Activated CD8-positive, alpha-beta T cell treated with anti-CD3 and anti-CD28 coated beads for 36 hours (primary cell): ENCODE results near the gene SCARF2. TPM values are rescaled to one million over a fixed set of nuclear protein-coding genes. Genes with fewer than 3 reads are reported as not detected.

ENCODE experiments used
- ATAC-seq: fragments of 200-7000 bp; cut with Tn5 transposase; one replicate; pipeline ENCODE4 v1.10.0; 2021; ENCODE audit warnings: mild to moderate bottlenecking, moderate library complexity
- CTCF ChIA-PET: fragments of 350-600 bp; sonication (Branson Sonifier 250); formaldehyde crosslinking; loops from one replicate; lab custom pipeline; 2021; ENCODE audit warnings: antibody characterized with exemption; lab: Charles Lee
- POLR2A ChIA-PET: fragments of 350-600 bp; sonication (Branson Sonifier 250); formaldehyde crosslinking; loops from one replicate; lab custom pipeline; 2021; ENCODE audit warnings: antibody characterized with exemption; lab: Charles Lee
- DNase-seq: peaks from one replicate; pipeline ENCODE4 v3.0.0-alpha.2; 2020
- H3K27ac Mint-ChIP-seq: one replicate; pipeline ENCODE4 v1.8.0; 2021; ENCODE audit warnings: mild to moderate bottlenecking, mixed read lengths
- H3K27me3 Mint-ChIP-seq: one replicate; pipeline ENCODE4 v1.8.0; 2021; ENCODE audit warnings: mixed read lengths
- H3K36me3 Mint-ChIP-seq: one replicate; pipeline ENCODE4 v1.8.0; 2021; ENCODE audit warnings: low read depth, mixed read lengths
- H3K4me1 Mint-ChIP-seq: one replicate; pipeline ENCODE4 v1.8.0; 2021; ENCODE audit warnings: low read depth, mixed read lengths
- H3K4me3 Mint-ChIP-seq: one replicate; pipeline ENCODE4 v1.8.0; 2021; ENCODE audit warnings: mild to moderate bottlenecking, moderate library complexity, mixed read lengths
- H3K9me3 Mint-ChIP-seq: one replicate; pipeline ENCODE4 v1.8.0; 2021; ENCODE audit warnings: mixed read lengths
- CTCF ChIP-seq: fragments of 200-600 bp; IDR thresholded peaks from one replicate; pipeline ENCODE4 v1.8.0; 2022; ENCODE audit warnings: antibody characterized with exemption, mild to moderate bottlenecking
- intact Hi-C: fragments of 100-400 bp; cut with micrococcal nuclease; formaldehyde crosslinking; loops from one replicate; pipeline ENCODE4 v1.10.0; 2022
- total RNA-seq, 2 experiments: library from RNA; stranded (reverse); gene quantifications; one replicate each; pipeline ENCODE4 v1.2.3, GENCODE V29; 2021

SCARF2 gene
- total RNA-seq, 2 experiments from 2014 or later = 0.20 to 0.27 TPM

GRCh38 chr22:20436768-20437612 is 635 bp downstream of the SCARF2 start:
- H3K4me3 Mint-ChIP-seq = peak overlapping the region; percentile 22
- H3K27me3 Mint-ChIP-seq = peaks cover 46% of the 10 kb centered on the region
- ChIA-PET CTCF (interaction anchor here (1.1 kb wide), 1 partner anchor 19 kb away, joined by 7 read pairs; no protein-coding TSS in a partner anchor), POLR2A (interaction anchor here (1.1 to 2.1 kb wide), 3 partner anchors 9 to 71 kb away, joined by 3 to 5 read pairs (median 4); no protein-coding TSS in a partner anchor)
- H3K36me3 Mint-ChIP-seq = peaks cover 3% of the 10 kb centered on the region
- no peak for DNase-seq
- H3K9me3 Mint-ChIP-seq = no peaks in the 10 kb centered on the region
- H3K27ac Mint-ChIP-seq = no peak overlapping the region
- peak; percentile 36 for ATAC-seq
- peaks cover 11% of the 10 kb centered on the region for H3K4me1 Mint-ChIP-seq
- TF ChIP-seq CTCF = no peak
- intact Hi-C loops = loop anchor here (10.0 kb wide), 1 partner anchor 58 kb away; the partner anchor contains the start of gene KLHL22

- DNase-seq (no peak), ATAC-seq (no peak)
- Mint-ChIP-seq H3K4me3 (peak overlapping the region; percentile 22), H3K27ac (no peak overlapping the region), H3K27me3 (peaks cover 51% of the 10 kb centered on the region), H3K36me3 (peaks cover 3% of the 10 kb centered on the region), H3K9me3 (no peaks in the 10 kb centered on the region), H3K4me1 (peaks cover 11% of the 10 kb centered on the region)
- CTCF ChIA-PET = interaction anchor here (1.1 kb wide), 1 partner anchor 18 kb away, joined by 7 read pairs; no protein-coding TSS in a partner anchor
- no peak for TF ChIP-seq CTCF
- POLR2A ChIA-PET = interaction anchor here (1.1 to 2.1 kb wide), 3 partner anchors 9 to 72 kb away, joined by 3 to 5 read pairs (median 4); no protein-coding TSS in a partner anchor
- intact Hi-C loops = loop anchor here (10.0 kb wide), 1 partner anchor 58 kb away; the partner anchor contains the start of gene KLHL22
Measured at GRCh38 chr22:20436307-20436767, 1.3 kb downstream of the SCARF2 start.

- H3K4me1 Mint-ChIP-seq = peaks cover 11% of the 10 kb centered on the region
- intact Hi-C loops = loop anchor here (10.0 kb wide), 1 partner anchor 59 kb away; the partner anchor contains the start of gene KLHL22
- CTCF ChIA-PET = interaction anchor here (0.9 to 1.4 kb wide), 4 partner anchors 17 to 129 kb away, joined by 3 to 7 read pairs (median 4); no protein-coding TSS in a partner anchor
- no peak for DNase-seq
- peaks cover 54% of the 10 kb centered on the region for H3K27me3 Mint-ChIP-seq
- H3K9me3 Mint-ChIP-seq = no peaks in the 10 kb centered on the region
- no peak overlapping the region for H3K27ac Mint-ChIP-seq
- TF ChIP-seq CTCF = no peak
- peaks cover 2% of the 10 kb centered on the region for H3K36me3 Mint-ChIP-seq
- H3K4me3 Mint-ChIP-seq = no peak overlapping the region
- POLR2A ChIA-PET = interaction anchor here (1.2 to 2.1 kb wide), 4 partner anchors 8 to 72 kb away, joined by 3 to 5 read pairs (median 4); no protein-coding TSS in a partner anchor
- ATAC-seq = no peak
Measured at GRCh38 chr22:20435436-20436306, 2.0 kb downstream of the SCARF2 start.

- ATAC-seq (no peak), DNase-seq (no peak)
- POLR2A ChIA-PET = interaction anchor here (1.1 to 1.7 kb wide), 4 partner anchors 11 to 56 kb away, joined by 3 read pairs; no protein-coding TSS in a partner anchor
- Mint-ChIP-seq H3K4me3 (no peak overlapping the region), H3K9me3 (no peaks in the 10 kb centered on the region), H3K36me3 (no peaks in the 10 kb centered on the region), H3K27ac (no peak overlapping the region), H3K27me3 (peaks cover 63% of the 10 kb centered on the region), H3K4me1 (peaks cover 19% of the 10 kb centered on the region)
- CTCF ChIA-PET = interaction anchor here (0.9 to 1.4 kb wide), 3 partner anchors 16 to 130 kb away, joined by 3 to 4 read pairs (median 3); no protein-coding TSS in a partner anchor
- intact Hi-C loops = loop anchor here (10.0 kb wide), 1 partner anchor 60 kb away; the partner anchor contains the start of gene KLHL22
- no peak for TF ChIP-seq CTCF
Measured at GRCh38 chr22:20434773-20435172, 2.9 kb downstream of the SCARF2 start.
